ENCODE data around the gene UCHL5.

UCHL5 gene

DNA sequence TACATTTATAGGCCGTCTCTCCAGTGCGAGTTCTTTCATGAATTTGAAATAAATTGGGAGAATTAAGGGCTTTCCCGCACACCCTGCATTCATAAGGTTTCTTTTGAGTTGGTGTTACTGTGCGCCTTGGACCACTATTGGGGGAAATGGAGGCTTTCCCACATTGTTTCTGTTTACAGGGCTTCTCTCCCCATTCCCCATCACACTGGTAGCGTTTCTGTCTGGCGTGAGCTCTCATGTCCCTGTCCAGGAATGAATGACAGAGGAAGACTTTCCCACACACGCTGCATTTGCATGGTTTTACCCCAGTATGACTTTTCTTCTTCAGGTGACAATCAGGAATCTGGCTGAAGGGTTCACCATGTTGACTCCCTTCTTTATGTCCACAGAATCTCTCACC lies 65.0 kb downstream of the UCHL5 start:
- TF ChIP-seq YY1 (IDR thresholded peaks at IDR 0.05; ENCODE audit: low read depth) (no peak), TCF12 (IDR thresholded peaks at IDR 0.05; ENCODE audit: low read depth) (no peak), EP300 (IDR thresholded peaks at IDR 0.05; ENCODE audit: borderline replicate concordance) (no peak), ZBTB7A (IDR thresholded peaks at IDR 0.05; ENCODE audit: low read depth) (no peak), CREB1 (IDR thresholded peaks at IDR 0.05; ENCODE audit: low read depth) (no peak)
- TF ChIP-seq, protein P1, sequence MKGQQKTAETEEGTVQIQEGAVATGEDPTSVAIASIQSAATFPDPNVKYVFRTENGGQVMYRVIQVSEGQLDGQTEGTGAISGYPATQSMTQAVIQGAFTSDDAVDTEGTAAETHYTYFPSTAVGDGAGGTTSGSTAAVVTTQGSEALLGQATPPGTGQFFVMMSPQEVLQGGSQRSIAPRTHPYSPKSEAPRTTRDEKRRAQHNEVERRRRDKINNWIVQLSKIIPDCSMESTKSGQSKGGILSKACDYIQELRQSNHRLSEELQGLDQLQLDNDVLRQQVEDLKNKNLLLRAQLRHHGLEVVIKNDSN (IDR thresholded peaks at IDR 0.05): no peak
- TF ChIP-seq, protein P2, sequence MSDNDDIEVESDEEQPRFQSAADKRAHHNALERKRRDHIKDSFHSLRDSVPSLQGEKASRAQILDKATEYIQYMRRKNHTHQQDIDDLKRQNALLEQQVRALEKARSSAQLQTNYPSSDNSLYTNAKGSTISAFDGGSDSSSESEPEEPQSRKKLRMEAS (IDR thresholded peaks at IDR 0.05): no peak

DNA sequence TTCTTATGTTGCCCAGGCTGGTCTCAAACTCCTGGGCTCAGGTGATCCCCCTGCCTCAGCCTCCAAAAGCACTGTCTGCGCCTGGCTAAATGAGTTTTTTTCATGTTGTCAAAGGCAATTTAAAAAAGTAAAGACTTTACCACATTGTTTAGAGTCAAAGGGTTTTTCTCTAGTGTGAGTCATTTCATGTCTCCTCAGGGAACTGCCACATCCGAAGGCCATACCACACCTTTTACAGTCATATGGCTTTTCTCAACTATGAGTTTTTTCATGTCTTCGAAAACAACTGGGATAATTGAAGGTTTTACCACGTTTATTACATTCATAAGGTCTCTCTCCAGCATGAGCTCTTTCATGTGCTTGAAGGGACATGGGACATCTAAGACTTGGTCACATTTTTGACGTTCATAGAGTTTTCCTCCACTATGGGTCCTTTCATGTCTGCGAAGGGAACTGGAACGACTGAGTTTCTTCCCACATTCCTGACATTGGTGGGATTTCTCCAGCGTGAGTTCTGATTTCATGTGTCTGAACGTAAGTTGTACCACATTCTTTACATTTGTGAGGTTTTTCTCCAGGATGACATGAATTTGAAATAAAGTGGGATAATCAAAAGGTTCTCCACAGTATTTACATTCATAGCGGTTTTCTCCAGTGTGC lies 65.6 kb downstream of the UCHL5 start:
- TF ChIP-seq EGR1 (IDR thresholded peaks at IDR 0.05) (no peak), NFIC (IDR thresholded peaks at IDR 0.05) (no peak), TEAD4 (IDR thresholded peaks at IDR 0.05) (no peak), CREB1 (IDR thresholded peaks at IDR 0.05; ENCODE audit: low read depth) (no peak), FOXM1 (IDR thresholded peaks at IDR 0.05; ENCODE audit: borderline replicate concordance, low read depth) (no peak)
- TF ChIP-seq, protein P2 (IDR thresholded peaks at IDR 0.05): no peak
- TF ChIP-seq, protein P3, sequence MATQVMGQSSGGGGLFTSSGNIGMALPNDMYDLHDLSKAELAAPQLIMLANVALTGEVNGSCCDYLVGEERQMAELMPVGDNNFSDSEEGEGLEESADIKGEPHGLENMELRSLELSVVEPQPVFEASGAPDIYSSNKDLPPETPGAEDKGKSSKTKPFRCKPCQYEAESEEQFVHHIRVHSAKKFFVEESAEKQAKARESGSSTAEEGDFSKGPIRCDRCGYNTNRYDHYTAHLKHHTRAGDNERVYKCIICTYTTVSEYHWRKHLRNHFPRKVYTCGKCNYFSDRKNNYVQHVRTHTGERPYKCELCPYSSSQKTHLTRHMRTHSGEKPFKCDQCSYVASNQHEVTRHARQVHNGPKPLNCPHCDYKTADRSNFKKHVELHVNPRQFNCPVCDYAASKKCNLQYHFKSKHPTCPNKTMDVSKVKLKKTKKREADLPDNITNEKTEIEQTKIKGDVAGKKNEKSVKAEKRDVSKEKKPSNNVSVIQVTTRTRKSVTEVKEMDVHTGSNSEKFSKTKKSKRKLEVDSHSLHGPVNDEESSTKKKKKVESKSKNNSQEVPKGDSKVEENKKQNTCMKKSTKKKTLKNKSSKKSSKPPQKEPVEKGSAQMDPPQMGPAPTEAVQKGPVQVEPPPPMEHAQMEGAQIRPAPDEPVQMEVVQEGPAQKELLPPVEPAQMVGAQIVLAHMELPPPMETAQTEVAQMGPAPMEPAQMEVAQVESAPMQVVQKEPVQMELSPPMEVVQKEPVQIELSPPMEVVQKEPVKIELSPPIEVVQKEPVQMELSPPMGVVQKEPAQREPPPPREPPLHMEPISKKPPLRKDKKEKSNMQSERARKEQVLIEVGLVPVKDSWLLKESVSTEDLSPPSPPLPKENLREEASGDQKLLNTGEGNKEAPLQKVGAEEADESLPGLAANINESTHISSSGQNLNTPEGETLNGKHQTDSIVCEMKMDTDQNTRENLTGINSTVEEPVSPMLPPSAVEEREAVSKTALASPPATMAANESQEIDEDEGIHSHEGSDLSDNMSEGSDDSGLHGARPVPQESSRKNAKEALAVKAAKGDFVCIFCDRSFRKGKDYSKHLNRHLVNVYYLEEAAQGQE (IDR thresholded peaks at IDR 0.05; ENCODE audit: low read depth): no peak

DNA sequence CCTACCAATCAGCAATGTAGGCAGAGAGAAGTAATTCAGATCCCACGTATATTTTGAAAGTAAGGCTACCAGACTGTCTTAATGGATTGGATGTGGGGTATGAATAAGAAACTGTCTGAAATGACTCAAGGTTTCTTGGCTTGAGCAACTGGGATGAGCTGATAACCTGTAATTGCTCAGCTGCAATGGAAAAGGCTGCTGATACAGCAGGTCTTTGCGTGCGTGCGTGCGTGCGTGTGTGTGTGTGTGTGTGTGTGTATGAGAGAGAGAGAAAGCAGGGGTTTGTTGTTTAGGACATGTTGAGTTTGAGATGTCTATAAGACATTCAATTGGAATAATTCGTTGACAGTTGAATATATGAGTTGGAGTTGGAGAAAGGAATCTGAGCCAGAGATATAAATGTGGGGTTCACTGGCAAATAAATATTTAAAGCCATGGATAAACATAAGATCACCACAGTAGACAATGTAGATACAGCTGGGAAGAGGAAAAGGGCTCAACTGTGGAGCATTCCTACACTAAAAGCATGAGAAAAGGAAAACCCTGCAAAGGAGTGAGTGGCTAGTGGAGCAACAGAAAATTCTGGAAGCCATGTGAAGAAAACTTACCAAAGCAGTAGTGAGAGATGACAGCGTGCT lies 72.9 kb downstream of the UCHL5 start:
- TF ChIP-seq EGR1 (IDR thresholded peaks at IDR 0.05): no peak
- TF ChIP-seq EP300 (IDR thresholded peaks at IDR 0.05; ENCODE audit: borderline replicate concordance): no peak
- TF ChIP-seq, protein P2 (IDR thresholded peaks at IDR 0.05): no peak
- TF ChIP-seq TCF12 (IDR thresholded peaks at IDR 0.05; ENCODE audit: low read depth): no peak
- TF ChIP-seq CREB1 (IDR thresholded peaks at IDR 0.05; ENCODE audit: low read depth): no peak
- no peak for TF ChIP-seq FOXM1 (IDR thresholded peaks at IDR 0.05; ENCODE audit: borderline replicate concordance, low read depth)
- no peak for TF ChIP-seq YY1 (IDR thresholded peaks at IDR 0.05; ENCODE audit: low read depth)
- no peak for TF ChIP-seq CEBPB (IDR thresholded peaks at IDR 0.05)
- TF ChIP-seq NFIC (IDR thresholded peaks at IDR 0.05): no peak
- TF ChIP-seq, protein P1 (IDR thresholded peaks at IDR 0.05): no peak
- TF ChIP-seq TAF1 (IDR thresholded peaks at IDR 0.05; ENCODE audit: low read depth): no peak
- no peak for TF ChIP-seq RAD21 (IDR thresholded peaks at IDR 0.05; ENCODE audit: low read depth)
- TF ChIP-seq, protein P3 (IDR thresholded peaks at IDR 0.05; ENCODE audit: low read depth): no peak
- no peak for TF ChIP-seq ZBTB7A (IDR thresholded peaks at IDR 0.05; ENCODE audit: low read depth)

DNA sequence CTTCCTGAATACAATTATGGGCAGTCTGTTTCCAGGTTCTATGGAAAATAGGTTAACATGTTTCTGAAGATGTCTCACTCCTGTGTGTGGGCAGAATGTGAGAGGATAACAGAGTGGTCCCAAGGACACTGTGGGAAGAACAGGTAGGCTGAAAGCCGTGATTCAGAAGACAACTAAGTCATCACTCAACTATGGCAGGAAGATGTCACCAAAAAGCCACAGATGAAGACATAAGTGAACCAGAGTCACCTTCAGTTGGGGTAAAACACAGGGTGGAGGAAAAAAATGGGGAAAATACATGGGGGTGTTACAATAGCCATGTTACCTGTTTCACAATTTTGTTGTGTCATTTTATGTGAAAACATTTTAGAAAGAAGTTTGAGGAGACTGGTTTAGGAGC lies 75.1 kb downstream of the UCHL5 start:
- no peak for TF ChIP-seq YY1 (IDR thresholded peaks at IDR 0.05; ENCODE audit: low read depth)
- no peak for TF ChIP-seq EGR1 (IDR thresholded peaks at IDR 0.05)
- no peak for TF ChIP-seq CREB1 (IDR thresholded peaks at IDR 0.05; ENCODE audit: low read depth)
- no peak for TF ChIP-seq EP300 (IDR thresholded peaks at IDR 0.05; ENCODE audit: borderline replicate concordance)
- TF ChIP-seq CEBPB (IDR thresholded peaks at IDR 0.05): no peak
- TF ChIP-seq TEAD4 (IDR thresholded peaks at IDR 0.05): no peak
- TF ChIP-seq RAD21 (IDR thresholded peaks at IDR 0.05; ENCODE audit: low read depth): no peak
- TF ChIP-seq TAF1 (IDR thresholded peaks at IDR 0.05; ENCODE audit: low read depth): no peak
- TF ChIP-seq ZBTB7A (IDR thresholded peaks at IDR 0.05; ENCODE audit: low read depth): no peak
- TF ChIP-seq, protein P2 (IDR thresholded peaks at IDR 0.05): no peak

DNA sequence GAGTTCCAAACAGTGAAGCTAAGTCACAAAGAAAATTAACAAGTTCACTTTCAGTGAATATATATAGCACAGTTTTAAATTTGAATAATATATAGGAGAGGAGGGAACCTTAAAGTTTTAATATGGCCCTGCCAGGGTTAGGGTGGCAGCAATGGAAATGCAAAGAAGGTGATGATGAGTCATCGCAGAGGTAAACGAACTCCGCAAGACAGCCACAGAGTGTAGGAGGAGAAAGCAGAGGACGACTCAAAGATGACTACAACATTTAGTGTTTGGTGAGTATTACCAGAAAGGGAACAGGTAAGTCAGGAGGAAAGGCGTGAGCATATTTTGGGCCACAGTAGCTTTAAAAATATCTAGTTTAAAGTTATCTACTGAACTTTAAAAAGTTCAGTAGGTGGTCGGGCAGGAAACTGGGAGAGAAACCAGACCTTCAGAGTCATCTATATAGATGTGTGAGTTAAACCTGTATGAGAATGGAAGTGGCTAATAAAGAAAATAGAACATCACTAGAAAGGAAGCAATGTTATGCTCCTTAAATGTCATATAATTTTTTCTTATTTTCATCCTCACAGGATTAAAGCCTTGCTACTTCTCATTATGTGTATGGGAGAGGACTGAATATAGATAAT lies 75.7 kb downstream of the UCHL5 start:
- TF ChIP-seq YY1 (IDR thresholded peaks at IDR 0.05; ENCODE audit: low read depth) (no peak), TAF1 (IDR thresholded peaks at IDR 0.05; ENCODE audit: low read depth) (no peak), CEBPB (IDR thresholded peaks at IDR 0.05) (no peak), ZBTB7A (IDR thresholded peaks at IDR 0.05; ENCODE audit: low read depth) (no peak), EP300 (IDR thresholded peaks at IDR 0.05; ENCODE audit: borderline replicate concordance) (no peak), TEAD4 (IDR thresholded peaks at IDR 0.05) (no peak), FOXM1 (IDR thresholded peaks at IDR 0.05; ENCODE audit: borderline replicate concordance, low read depth) (no peak), TCF12 (IDR thresholded peaks at IDR 0.05; ENCODE audit: low read depth) (no peak), EGR1 (IDR thresholded peaks at IDR 0.05) (no peak), CREB1 (IDR thresholded peaks at IDR 0.05; ENCODE audit: low read depth) (no peak), NFIC (IDR thresholded peaks at IDR 0.05) (no peak)
- TF ChIP-seq, protein P2 (IDR thresholded peaks at IDR 0.05): no peak
- TF ChIP-seq, protein P3 (IDR thresholded peaks at IDR 0.05; ENCODE audit: low read depth): no peak
- TF ChIP-seq, protein P1 (IDR thresholded peaks at IDR 0.05): no peak
